ENCODE data around the gene RAB40AL. TPM values are rescaled to one million over a fixed set of nuclear protein-coding genes. Genes with fewer than 3 reads are reported as not detected.

RAB40AL gene
- total and polyA plus RNA-seq, 2 experiments from 2014 or later: 0.34 to 0.83 TPM

DNA sequence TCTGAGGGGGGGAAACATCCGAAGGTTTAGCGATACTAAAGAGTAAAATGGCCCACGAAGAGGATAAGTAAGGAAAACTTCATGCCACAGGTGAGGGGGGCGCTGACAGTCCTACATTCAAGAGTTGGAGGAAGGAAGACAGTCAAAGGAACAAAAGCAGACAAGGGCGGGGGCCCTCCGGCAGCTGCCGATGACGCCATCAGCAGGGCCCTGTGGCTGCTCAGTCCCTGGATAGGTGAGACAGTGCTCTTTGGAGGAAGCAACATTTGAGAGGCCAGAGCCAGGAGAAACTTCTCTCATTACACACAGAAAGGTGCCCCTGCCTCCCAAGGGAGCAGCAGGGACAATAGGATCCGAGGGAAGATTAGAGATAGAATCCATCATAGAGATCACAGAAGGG, 41.5 kb downstream of the RAB40AL start:
- no peak for TF ChIP-seq NANOG (IDR thresholded peaks at IDR 0.05; ENCODE audit: borderline replicate concordance)
- TF ChIP-seq, protein P1, sequence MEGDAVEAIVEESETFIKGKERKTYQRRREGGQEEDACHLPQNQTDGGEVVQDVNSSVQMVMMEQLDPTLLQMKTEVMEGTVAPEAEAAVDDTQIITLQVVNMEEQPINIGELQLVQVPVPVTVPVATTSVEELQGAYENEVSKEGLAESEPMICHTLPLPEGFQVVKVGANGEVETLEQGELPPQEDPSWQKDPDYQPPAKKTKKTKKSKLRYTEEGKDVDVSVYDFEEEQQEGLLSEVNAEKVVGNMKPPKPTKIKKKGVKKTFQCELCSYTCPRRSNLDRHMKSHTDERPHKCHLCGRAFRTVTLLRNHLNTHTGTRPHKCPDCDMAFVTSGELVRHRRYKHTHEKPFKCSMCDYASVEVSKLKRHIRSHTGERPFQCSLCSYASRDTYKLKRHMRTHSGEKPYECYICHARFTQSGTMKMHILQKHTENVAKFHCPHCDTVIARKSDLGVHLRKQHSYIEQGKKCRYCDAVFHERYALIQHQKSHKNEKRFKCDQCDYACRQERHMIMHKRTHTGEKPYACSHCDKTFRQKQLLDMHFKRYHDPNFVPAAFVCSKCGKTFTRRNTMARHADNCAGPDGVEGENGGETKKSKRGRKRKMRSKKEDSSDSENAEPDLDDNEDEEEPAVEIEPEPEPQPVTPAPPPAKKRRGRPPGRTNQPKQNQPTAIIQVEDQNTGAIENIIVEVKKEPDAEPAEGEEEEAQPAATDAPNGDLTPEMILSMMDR (conservative IDR thresholded peaks at IDR 0.05; ENCODE audit: low read depth in 2 of 2): peak in 1 of 2 experiments; percentile 14; a peak in 1 of 4 replicates
- Mint-ChIP-seq H3K27ac (no peak overlapping the region), H3K4me1 (no peaks in the 10 kb centered on the region), H3K4me3 (no peak overlapping the region), H3K27me3 (ENCODE audit: insufficient read depth, low read depth, poor library complexity) (peaks cover 2% of the 10 kb centered on the region), H3K36me3 (ENCODE audit: low read depth) (no peaks in the 10 kb centered on the region), H3K9me3 (peaks cover 3% of the 10 kb centered on the region; the same call in 1 of the 3 replicates)
- no peaks in the 10 kb centered on the region for H3K36me3 ChIP-seq (ENCODE audit: insufficient read depth)
- H3F3A ChIP-seq (replicated peaks; ENCODE audit: low read depth): no peaks in the 10 kb centered on the region
- H3K4me2 ChIP-seq: no peak overlapping the region
- H3K9me2 ChIP-seq (ENCODE audit: insufficient read depth): no peaks in the 10 kb centered on the region
- H3K27ac ChIP-seq (ENCODE audit: low read depth): no peak overlapping the region
- no peaks in the 10 kb centered on the region for H3K4me1 ChIP-seq (ENCODE audit: insufficient read depth)
- no peaks in the 10 kb centered on the region for H3K79me2 ChIP-seq (replicated peaks; ENCODE audit: insufficient read depth)
- no peak overlapping the region for H2AFZ ChIP-seq
- ATAC-seq (no peak), DNase-seq (ENCODE audit: low spot score) (peak; percentile 0)
- no peaks in the 10 kb centered on the region for H3K27me3 ChIP-seq (ENCODE audit: insufficient read depth)
- no peaks in the 10 kb centered on the region for H4K20me1 ChIP-seq (replicated peaks; ENCODE audit: insufficient read depth)
- no peak overlapping the region for H3K4me3 ChIP-seq

DNA sequence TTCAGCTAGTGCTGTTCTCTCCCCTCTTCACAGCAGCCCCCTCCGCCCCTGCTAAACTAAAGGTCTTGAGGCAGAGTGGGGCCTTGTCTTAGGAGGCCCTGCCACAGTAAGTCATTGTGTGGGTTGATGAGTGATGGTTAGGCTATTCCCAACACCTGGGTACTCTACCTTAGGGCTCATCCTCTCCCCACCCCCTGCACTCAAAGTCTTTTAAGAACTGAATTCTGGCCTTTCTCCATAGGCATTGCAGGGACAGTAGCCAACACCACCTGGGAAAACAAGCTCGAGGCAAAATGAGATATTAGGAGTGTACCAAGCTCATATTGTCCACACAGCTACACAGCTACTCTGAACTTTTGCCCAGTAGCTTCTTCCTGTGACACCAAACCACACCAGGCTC, 42.5 kb downstream of the RAB40AL start:
- H3K27ac Mint-ChIP-seq: no peak overlapping the region
- Histone ChIP-seq H4K20me1 (replicated peaks; ENCODE audit: insufficient read depth) (no peaks in the 10 kb centered on the region), H3K79me2 (replicated peaks; ENCODE audit: insufficient read depth) (no peaks in the 10 kb centered on the region), H3K4me2 (no peak overlapping the region), H2AFZ (no peak overlapping the region), H3K27me3 (ENCODE audit: insufficient read depth) (no peaks in the 10 kb centered on the region), H3K9me2 (ENCODE audit: insufficient read depth) (no peaks in the 10 kb centered on the region), H3K4me3 (no peak overlapping the region), H3F3A (replicated peaks; ENCODE audit: low read depth) (no peaks in the 10 kb centered on the region), H3K27ac (ENCODE audit: low read depth) (no peak overlapping the region), H3K36me3 (ENCODE audit: insufficient read depth) (no peaks in the 10 kb centered on the region), H3K4me1 (ENCODE audit: insufficient read depth) (no peaks in the 10 kb centered on the region)
- peaks cover 2% of the 10 kb centered on the region for H3K27me3 Mint-ChIP-seq (ENCODE audit: insufficient read depth, low read depth, poor library complexity)
- H3K4me3 Mint-ChIP-seq: no peak overlapping the region
- no peaks in the 10 kb centered on the region for H3K9me3 Mint-ChIP-seq
- H3K4me1 Mint-ChIP-seq: no peaks in the 10 kb centered on the region
- no peaks in the 10 kb centered on the region for H3K36me3 Mint-ChIP-seq (ENCODE audit: low read depth)
- ATAC-seq (no peak), DNase-seq (ENCODE audit: low spot score) (no peak)
- TF ChIP-seq EZH2 (IDR thresholded peaks at IDR 0.05; ENCODE audit: low read depth, unreplicated experiment) (no peak), ZNF331 (CRISPR knock-in tag; IDR thresholded peaks at IDR 0.05; ENCODE audit: low read depth) (no peak), JUNB (IDR thresholded peaks at IDR 0.05; ENCODE audit: unreplicated experiment) (no peak), NANOG (IDR thresholded peaks at IDR 0.05; ENCODE audit: borderline replicate concordance) (no peak), ZNF114 (CRISPR knock-in tag; IDR thresholded peaks at IDR 0.05) (no peak), EZH2phosphoT487 (IDR thresholded peaks at IDR 0.05; ENCODE audit: unreplicated experiment) (no peak), CREB1 (CRISPR knock-in tag; IDR thresholded peaks at IDR 0.05; ENCODE audit: low read depth) (no peak)
- TF ChIP-seq, protein P1 (conservative IDR thresholded peaks at IDR 0.05; ENCODE audit: low read depth in 2 of 2): no peak
- TF ChIP-seq, protein P2, sequence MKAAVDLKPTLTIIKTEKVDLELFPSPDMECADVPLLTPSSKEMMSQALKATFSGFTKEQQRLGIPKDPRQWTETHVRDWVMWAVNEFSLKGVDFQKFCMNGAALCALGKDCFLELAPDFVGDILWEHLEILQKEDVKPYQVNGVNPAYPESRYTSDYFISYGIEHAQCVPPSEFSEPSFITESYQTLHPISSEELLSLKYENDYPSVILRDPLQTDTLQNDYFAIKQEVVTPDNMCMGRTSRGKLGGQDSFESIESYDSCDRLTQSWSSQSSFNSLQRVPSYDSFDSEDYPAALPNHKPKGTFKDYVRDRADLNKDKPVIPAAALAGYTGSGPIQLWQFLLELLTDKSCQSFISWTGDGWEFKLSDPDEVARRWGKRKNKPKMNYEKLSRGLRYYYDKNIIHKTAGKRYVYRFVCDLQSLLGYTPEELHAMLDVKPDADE (IDR thresholded peaks at IDR 0.05): no peak
- TF ChIP-seq, protein P3, sequence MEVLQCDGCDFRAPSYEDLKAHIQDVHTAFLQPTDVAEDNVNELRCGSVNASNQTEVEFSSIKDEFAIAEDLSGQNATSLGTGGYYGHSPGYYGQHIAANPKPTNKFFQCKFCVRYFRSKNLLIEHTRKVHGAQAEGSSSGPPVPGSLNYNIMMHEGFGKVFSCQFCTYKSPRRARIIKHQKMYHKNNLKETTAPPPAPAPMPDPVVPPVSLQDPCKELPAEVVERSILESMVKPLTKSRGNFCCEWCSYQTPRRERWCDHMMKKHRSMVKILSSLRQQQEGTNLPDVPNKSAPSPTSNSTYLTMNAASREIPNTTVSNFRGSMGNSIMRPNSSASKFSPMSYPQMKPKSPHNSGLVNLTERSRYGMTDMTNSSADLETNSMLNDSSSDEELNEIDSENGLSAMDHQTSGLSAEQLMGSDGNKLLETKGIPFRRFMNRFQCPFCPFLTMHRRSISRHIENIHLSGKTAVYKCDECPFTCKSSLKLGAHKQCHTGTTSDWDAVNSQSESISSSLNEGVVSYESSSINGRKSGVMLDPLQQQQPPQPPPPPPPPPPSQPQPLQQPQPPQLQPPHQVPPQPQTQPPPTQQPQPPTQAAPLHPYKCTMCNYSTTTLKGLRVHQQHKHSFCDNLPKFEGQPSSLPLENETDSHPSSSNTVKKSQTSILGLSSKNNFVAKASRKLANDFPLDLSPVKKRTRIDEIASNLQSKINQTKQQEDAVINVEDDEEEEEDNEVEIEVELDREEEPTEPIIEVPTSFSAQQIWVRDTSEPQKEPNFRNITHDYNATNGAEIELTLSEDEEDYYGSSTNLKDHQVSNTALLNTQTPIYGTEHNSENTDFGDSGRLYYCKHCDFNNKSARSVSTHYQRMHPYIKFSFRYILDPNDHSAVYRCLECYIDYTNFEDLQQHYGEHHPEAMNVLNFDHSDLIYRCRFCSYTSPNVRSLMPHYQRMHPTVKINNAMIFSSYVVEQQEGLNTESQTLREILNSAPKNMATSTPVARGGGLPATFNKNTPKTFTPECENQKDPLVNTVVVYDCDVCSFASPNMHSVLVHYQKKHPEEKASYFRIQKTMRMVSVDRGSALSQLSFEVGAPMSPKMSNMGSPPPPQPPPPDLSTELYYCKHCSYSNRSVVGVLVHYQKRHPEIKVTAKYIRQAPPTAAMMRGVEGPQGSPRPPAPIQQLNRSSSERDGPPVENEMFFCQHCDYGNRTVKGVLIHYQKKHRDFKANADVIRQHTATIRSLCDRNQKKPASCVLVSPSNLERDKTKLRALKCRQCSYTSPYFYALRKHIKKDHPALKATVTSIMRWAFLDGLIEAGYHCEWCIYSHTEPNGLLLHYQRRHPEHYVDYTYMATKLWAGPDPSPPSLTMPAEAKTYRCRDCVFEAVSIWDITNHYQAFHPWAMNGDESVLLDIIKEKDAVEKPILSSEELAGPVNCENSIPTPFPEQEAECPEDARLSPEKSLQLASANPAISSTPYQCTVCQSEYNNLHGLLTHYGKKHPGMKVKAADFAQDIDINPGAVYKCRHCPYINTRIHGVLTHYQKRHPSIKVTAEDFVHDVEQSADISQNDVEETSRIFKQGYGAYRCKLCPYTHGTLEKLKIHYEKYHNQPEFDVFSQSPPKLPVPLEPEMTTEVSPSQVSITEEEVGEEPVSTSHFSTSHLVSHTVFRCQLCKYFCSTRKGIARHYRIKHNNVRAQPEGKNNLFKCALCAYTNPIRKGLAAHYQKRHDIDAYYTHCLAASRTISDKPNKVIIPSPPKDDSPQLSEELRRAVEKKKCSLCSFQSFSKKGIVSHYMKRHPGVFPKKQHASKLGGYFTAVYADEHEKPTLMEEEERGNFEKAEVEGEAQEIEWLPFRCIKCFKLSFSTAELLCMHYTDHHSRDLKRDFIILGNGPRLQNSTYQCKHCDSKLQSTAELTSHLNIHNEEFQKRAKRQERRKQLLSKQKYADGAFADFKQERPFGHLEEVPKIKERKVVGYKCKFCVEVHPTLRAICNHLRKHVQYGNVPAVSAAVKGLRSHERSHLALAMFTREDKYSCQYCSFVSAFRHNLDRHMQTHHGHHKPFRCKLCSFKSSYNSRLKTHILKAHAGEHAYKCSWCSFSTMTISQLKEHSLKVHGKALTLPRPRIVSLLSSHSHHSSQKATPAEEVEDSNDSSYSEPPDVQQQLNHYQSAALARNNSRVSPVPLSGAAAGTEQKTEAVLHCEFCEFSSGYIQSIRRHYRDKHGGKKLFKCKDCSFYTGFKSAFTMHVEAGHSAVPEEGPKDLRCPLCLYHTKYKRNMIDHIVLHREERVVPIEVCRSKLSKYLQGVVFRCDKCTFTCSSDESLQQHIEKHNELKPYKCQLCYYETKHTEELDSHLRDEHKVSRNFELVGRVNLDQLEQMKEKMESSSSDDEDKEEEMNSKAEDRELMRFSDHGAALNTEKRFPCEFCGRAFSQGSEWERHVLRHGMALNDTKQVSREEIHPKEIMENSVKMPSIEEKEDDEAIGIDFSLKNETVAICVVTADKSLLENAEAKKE (CRISPR knock-in tag; IDR thresholded peaks at IDR 0.05): no peak

Measured in GM23338 (cell line).